HG03439 (cell line): ENCODE results near the gene GRM8.
A peak's percentile ranks its signal among the peaks of the same experiment; 100 is the strongest.

Source experiments
- ATAC-seq: cut with Tn5 transposase; IDR thresholded peaks from one replicate; pipeline ENCODE4 v1.9.1; 2021; ENCODE audit warnings: mild to moderate bottlenecking, moderate library complexity; ENCODE audit not compliant: unreplicated experiment

GRM8 gene

GRCh38 chr7:127252778-127253280, at the start of gene GRM8:
TSS of gene GRM8 (minus strand) at chr7:127252941.
- ATAC-seq, result no peak

GRCh38 chr7:127290801-127291361, 38.1 kb upstream of the GRM8 start:
- no peak for ATAC-seq

- no peak for ATAC-seq
These were observed 37.4 kb upstream of the GRM8 start for GRCh38 chr7:127290116-127290655.

GRCh38 chr7:127287133-127287532, 34.4 kb upstream of the GRM8 start:
- ATAC-seq, result no peak

GRCh38 chr7:127270093-127270492, 17.4 kb upstream of the GRM8 start:
- no peak for ATAC-seq

GRCh38 chr7:127266047-127266446, 13.3 kb upstream of the GRM8 start:
- ATAC-seq, result no peak

GRCh38 chr7:127264219-127264618, 11.5 kb upstream of the GRM8 start:
- no peak for ATAC-seq

GRCh38 chr7:127258111-127258510, 5.4 kb upstream of the GRM8 start:
- no peak for ATAC-seq

GRCh38 chr7:127257086-127257485, 4.3 kb upstream of the GRM8 start:
- ATAC-seq, result no peak

GRCh38 chr7:127256041-127256725, 3.4 kb upstream of the GRM8 start:
- ATAC-seq, result no peak

- no peak for ATAC-seq
These were observed 1.5 kb upstream of the GRM8 start for GRCh38 chr7:127254163-127254684.

GRCh38 chr7:127253281-127254162, 781 bp upstream of the GRM8 start:
- ATAC-seq, result peak; percentile 86

- no peak for ATAC-seq
These were observed 396 bp downstream of the GRM8 start for GRCh38 chr7:127252377-127252713.

- ATAC-seq, result no peak
These were observed 1.0 kb downstream of the GRM8 start for GRCh38 chr7:127251465-127252376.

- no peak for ATAC-seq
These were observed 1.7 kb downstream of the GRM8 start for GRCh38 chr7:127251036-127251464.

- ATAC-seq, result no peak
These were observed 2.3 kb downstream of the GRM8 start for GRCh38 chr7:127250312-127251035.

GRCh38 chr7:127245607-127246006, 7.1 kb downstream of the GRM8 start:
- no peak for ATAC-seq

GRCh38 chr7:127245002-127245401, 7.7 kb downstream of the GRM8 start:
- no peak for ATAC-seq

GRCh38 chr7:127239814-127240213, 12.9 kb downstream of the GRM8 start:
- no peak for ATAC-seq

- no peak for ATAC-seq
These were observed 19.1 kb downstream of the GRM8 start for GRCh38 chr7:127233630-127234029.
